SK-N-MC (cell line): Measurements from ENCODE around the gene GPR35.

ENCODE experiments used
- EZH2 ChIP-seq: fragments of 200-600 bp; sonication (generic); IDR thresholded peaks from one replicate; pipeline ENCODE4 v1.6.1; 2017; ENCODE audit warnings: antibody characterized with exemption
- POLR2AphosphoS5 ChIP-seq: IDR thresholded peaks from 2 replicates; pipeline ENCODE4 v1.6.1; 2012; ENCODE audit warnings: mild to moderate bottlenecking, low read depth, low read length, borderline replicate concordance

DNA sequence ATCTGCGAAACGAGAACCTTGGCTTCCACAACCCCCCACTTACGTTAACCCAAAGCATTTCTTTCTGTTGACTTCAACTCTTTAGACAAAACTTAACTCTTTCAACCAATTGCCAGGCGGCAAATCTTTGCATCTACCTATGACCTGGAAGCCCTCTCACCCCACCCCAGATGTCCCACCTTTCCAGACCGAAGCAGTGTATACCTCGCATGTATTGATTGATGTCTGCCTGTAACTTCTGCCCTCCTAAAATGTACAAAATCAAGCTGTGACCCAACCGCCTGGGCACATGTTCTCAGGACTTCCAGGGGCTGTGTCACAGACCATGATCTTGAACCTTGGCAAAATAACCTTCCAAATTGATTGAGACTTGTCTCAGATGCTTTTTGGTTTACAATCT, 45.1 kb downstream of the GPR35 start:
- TF ChIP-seq EZH2 (no peak), POLR2AphosphoS5 (no peak)
